Measurements from ENCODE around the gene UBASH3A. TPM values are rescaled to one million over a fixed set of nuclear protein-coding genes. Genes with fewer than 3 reads are reported as not detected.
"Not testable (repeated sequence)": the region's sequence is repeated elsewhere in the genome, so short reads cannot be mapped to it uniquely, and the experiment has no call there.

The UBASH3A gene
- total RNA-seq, 3 donors from 2014 or later = 0.32 to 1.5 (median 0.66) TPM

- DNase-seq (ENCODE audit: low spot score in 2 of 2) = no peak
- intact Hi-C loops (cut with DNase I; ENCODE audit: low total_unique reads) = no loop called here
- Histone ChIP-seq H3K4me3 (no peak overlapping the region), H3K36me3 (no peaks in the 10 kb centered on the region), H3K4me1 (no peaks in the 10 kb centered on the region), H3K27ac (no peak overlapping the region), H3K9me3 (no peaks in the 10 kb centered on the region), H3K27me3 (no peaks in the 10 kb centered on the region)
- no peak for TF ChIP-seq POLR2AphosphoS5 (IDR thresholded peaks at IDR 0.05)
- no peak for TF ChIP-seq POLR2A (IDR thresholded peaks at IDR 0.05)
- TF ChIP-seq CTCF (IDR thresholded peaks at IDR 0.05) = no peak
Measured at GRCh38 chr21:42406866-42407265, 3.2 kb downstream of the UBASH3A start.

GRCh38 chr21:42407476-42407875, 3.8 kb downstream of the UBASH3A start:
- Histone ChIP-seq H3K27me3 (no peaks in the 10 kb centered on the region), H3K4me3 (no peak overlapping the region), H3K36me3 (no peaks in the 10 kb centered on the region), H3K4me1 (no peaks in the 10 kb centered on the region), H3K9me3 (no peaks in the 10 kb centered on the region), H3K27ac (no peak overlapping the region)
- DNase-seq (ENCODE audit: low spot score in 2 of 2) = no peak
- TF ChIP-seq CTCF (IDR thresholded peaks at IDR 0.05) (no peak), POLR2AphosphoS5 (IDR thresholded peaks at IDR 0.05) (no peak), POLR2A (IDR thresholded peaks at IDR 0.05) (no peak)
- intact Hi-C loops (cut with DNase I; ENCODE audit: low total_unique reads) = no loop called here

GRCh38 chr21:42408718-42409117, 5.0 kb downstream of the UBASH3A start:
- H3K27me3 ChIP-seq; DNase-seq (ENCODE audit: low spot score in 2 of 2); H3K9me3 ChIP-seq; H3K36me3 ChIP-seq; H3K4me3 ChIP-seq; intact Hi-C loops (cut with DNase I; ENCODE audit: low total_unique reads); H3K4me1 ChIP-seq; H3K27ac ChIP-seq: not testable (repeated sequence)

GRCh38 chr21:42409366-42409765, 5.7 kb downstream of the UBASH3A start:
- H3K27ac ChIP-seq = no peak overlapping the region
- no peak overlapping the region for H3K4me3 ChIP-seq
- no peak for DNase-seq (ENCODE audit: low spot score in 2 of 2)
- no peaks in the 10 kb centered on the region for H3K4me1 ChIP-seq
- H3K9me3 ChIP-seq = no peaks in the 10 kb centered on the region
- no peaks in the 10 kb centered on the region for H3K27me3 ChIP-seq
- TF ChIP-seq CTCF (IDR thresholded peaks at IDR 0.05) = no peak
- intact Hi-C loops (cut with DNase I; ENCODE audit: low total_unique reads) = no loop called here
- no peaks in the 10 kb centered on the region for H3K36me3 ChIP-seq

- no peak for TF ChIP-seq POLR2A (IDR thresholded peaks at IDR 0.05)
- DNase-seq (ENCODE audit: low spot score in 2 of 2) = no peak
- Histone ChIP-seq H3K9me3 (no peaks in the 10 kb centered on the region), H3K4me3 (no peak overlapping the region), H3K27ac (no peak overlapping the region), H3K36me3 (no peaks in the 10 kb centered on the region), H3K4me1 (no peaks in the 10 kb centered on the region), H3K27me3 (no peaks in the 10 kb centered on the region)
- intact Hi-C loops (cut with DNase I; ENCODE audit: low total_unique reads) = no loop called here
Measured at GRCh38 chr21:42411197-42411869, 7.6 kb downstream of the UBASH3A start.

- Histone ChIP-seq H3K27me3 (no peaks in the 10 kb centered on the region), H3K9me3 (no peaks in the 10 kb centered on the region), H3K4me1 (no peaks in the 10 kb centered on the region), H3K27ac (no peak overlapping the region), H3K36me3 (no peaks in the 10 kb centered on the region), H3K4me3 (no peak overlapping the region)
- no peak for DNase-seq (ENCODE audit: low spot score in 2 of 2)
- TF ChIP-seq POLR2AphosphoS5 (IDR thresholded peaks at IDR 0.05) = no peak
- no peak for TF ChIP-seq POLR2A (IDR thresholded peaks at IDR 0.05)
- TF ChIP-seq CTCF (IDR thresholded peaks at IDR 0.05) = no peak
- intact Hi-C loops (cut with DNase I; ENCODE audit: low total_unique reads) = no loop called here
Measured at GRCh38 chr21:42411891-42412635, 8.4 kb downstream of the UBASH3A start.
